NCI-H2227 treated with DMSO at 0.1 percent for 48 hours (cell line): ENCODE measurements around the gene SHOC1.
"Not testable (repeated sequence)": the region's sequence is repeated elsewhere in the genome, so short reads cannot be mapped to it uniquely, and the experiment has no call there.

ENCODE experiments used
- DNase-seq: peaks from one replicate; lab custom pipeline; 2025; lab: John Stamatoyannopoulos, UW

SHOC1 gene

GRCh38 chr9:111805262-111805661 is 10.5 kb upstream of the SHOC1 start:
- DNase-seq, result no peak

- DNase-seq, result no peak
Observed at GRCh38 chr9:111804636-111805035, 9.9 kb upstream of the SHOC1 start.

DNA sequence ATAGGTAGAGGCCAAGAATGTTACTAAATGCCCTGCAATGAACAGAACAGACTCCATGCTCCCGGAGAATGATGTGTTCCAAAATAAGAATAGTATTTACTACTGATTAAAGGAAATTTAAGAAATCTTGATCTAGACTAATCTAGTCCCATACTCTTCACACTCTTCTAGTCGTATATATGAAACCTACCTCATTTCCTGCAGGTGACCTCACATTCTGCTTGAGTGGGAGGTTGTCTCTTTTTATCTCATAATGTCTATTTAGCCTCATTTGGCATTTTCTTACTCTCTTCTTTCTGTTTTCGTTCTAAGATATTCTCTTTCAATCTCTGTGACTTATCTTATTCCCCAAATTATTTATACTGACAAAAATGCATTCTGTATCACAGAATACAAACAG is 9.2 kb upstream of the SHOC1 start:
- DNase-seq, result no peak

- DNase-seq, result no peak
Observed at GRCh38 chr9:111799915-111800526, 5.3 kb upstream of the SHOC1 start.

DNA sequence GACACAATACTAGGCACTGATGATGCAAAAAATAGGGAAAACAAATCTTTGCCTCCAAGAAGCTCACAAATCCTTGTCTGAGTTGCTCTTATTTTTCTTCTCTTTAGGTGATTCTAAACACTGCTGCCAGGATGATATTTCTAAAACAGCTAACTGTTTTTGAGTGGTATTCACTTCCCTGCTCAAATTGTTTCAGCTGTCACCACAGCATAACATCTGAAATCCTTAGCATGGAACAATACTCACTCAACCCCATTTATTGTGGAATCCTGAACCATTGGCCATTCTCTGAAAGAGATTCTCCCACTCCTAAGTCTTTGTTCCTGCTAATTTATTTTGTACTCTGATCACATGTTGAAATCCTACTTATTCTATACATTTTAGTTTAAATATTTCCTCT is 4.8 kb upstream of the SHOC1 start:
- no peak for DNase-seq

- no peak for DNase-seq
Observed at GRCh38 chr9:111798786-111799185, 4.0 kb upstream of the SHOC1 start.

DNA sequence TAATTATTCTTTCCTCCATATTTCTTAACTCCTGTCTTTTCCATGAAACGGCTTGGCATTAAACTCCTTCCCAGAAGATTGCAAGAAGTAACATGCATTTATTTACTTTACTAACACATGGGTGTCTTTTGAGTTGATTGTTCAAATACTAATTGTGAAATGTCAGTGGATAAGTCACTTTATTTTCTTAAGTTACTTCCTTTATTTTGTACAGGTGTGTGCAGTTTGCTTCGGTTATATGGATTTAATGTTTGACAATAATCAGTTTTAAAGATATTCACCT is 761 bp upstream of the SHOC1 start:
- no peak for DNase-seq

GRCh38 chr9:111791821-111792220 is 2.9 kb downstream of the SHOC1 start:
- not testable (repeated sequence) for DNase-seq

DNA sequence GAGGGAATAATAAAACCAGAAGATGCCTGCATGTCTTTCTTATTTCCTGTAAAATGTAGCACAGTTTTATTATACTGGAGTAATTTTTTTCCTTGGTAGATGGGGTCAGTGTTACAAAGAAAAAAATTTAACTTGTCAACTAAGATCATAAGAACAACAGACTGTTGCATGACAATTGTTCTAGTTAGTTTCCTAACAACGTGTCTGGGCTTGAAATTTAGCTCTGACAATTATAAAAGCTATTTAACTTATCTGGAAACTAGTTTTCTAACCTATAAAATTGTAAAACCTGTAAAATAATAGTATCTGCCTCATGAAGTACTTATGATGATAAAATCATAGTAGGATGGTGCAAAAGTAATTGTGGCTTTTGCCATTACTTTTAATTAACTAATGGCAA is 4.9 kb downstream of the SHOC1 start:
- no peak for DNase-seq

DNA sequence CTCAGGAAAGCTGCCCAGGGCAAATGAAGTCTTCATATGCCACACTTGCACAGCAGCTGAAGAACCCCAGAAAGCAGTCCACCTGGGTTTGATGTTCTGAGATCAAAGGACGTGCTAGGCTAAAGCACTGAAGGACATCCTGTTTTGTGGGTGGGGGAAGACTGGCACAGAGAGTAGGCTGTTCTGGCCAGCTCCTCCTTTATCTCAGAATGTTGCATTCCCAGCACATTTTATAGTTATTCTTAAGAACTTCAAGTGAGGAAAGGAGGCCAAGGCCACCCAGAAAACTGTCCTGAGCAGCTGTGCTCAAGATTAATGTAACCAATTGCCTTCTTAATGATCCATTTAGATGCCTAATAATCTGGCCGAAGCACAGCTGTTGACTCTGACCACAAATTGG is 10.9 kb downstream of the SHOC1 start:
- no peak for DNase-seq

DNA sequence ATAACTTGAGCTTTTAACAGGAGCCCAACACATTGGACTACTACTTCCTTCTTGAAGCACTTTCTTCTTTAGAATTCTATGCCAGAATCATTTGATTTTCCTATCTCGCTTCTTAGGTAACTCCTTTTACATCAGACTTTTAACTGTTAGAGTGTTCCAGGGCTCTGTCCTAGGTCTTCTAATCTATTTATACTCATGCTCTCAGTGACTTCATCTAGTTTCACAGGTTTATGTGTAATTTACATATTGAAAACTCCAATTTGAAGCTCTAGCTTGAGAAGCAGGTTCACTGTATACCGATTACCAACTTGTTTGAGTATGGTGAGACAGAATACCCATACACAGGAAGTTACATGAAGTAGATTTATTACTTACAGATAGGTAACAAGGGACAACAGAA is 11.3 kb downstream of the SHOC1 start:
- no peak for DNase-seq

GRCh38 chr9:111766066-111766465 is 28.7 kb downstream of the SHOC1 start:
- no peak for DNase-seq

- DNase-seq, result no peak
Observed at GRCh38 chr9:111762556-111762955, 32.2 kb downstream of the SHOC1 start.

- peak; percentile 41 for DNase-seq
Observed at GRCh38 chr9:111759762-111760639, 34.7 kb downstream of the SHOC1 start.

DNA sequence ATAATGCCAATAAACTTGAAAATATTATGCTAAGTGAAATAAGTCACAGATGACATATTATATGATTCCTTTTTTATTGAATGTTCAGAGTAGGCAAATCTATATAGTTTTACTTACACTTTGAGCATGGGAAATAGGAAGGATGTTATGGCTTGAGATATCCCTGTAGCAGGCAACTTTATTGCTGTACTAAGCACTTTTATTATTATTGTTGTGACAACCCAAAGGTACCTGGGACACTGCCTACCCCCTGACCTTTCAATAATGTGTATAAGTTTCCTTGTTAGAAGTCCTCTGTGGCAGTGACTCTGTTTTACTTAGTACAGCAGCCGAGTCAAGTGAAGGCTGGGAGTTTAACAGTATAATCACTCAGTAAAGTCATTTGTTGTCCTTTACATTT is 39.9 kb downstream of the SHOC1 start:
- no peak for DNase-seq

DNA sequence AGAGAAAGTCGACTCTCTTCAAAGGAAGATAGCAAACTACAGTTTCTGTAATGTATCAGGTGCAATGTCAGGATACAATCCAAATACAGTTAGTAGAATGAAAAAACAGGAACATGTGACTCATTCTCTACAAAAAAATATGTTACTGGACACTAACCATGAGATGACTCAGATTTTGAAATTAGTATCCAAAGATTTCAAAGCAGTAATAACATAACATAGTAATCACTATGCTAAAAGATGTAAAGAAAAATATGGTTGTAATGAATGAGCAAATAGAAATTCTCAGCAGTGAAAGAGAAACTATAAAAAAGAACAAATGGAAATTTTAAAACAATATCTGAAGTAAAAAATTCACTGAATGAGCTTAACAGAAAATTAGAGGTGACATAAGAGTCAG is 42.3 kb downstream of the SHOC1 start:
- no peak for DNase-seq
